ENCODE data around the gene SLC30A3. TPM values are rescaled to one million over a fixed set of nuclear protein-coding genes. Genes with fewer than 3 reads are reported as not detected.

SLC30A3 gene
- total and polyA plus RNA-seq, 2 of the 4 experiments (the other 2 are of a cell fraction), result 0.15 TPM; not detected in 1

DNA sequence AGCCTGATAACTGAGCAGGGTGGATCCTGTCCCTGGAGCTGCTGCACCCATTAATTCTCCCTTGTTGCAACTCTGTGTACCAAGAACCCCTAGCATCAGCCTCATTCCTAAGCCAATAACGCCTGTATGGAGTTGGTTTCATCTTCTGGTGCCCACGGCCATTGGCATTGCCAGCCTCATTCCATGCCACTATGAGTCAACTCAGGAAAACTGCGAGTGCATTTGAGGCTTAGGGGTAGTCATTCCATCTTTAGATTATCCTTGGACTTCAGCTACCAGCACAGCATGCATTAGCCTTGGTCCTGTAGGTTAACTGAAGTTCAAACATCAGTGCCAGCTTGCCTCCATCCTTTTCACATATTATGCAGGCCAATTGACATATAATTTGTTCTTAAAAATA is 18.0 kb upstream of the SLC30A3 start:
- Histone ChIP-seq H3K9me1 (ENCODE audit: insufficient read depth, low read length) (peaks cover 17% of the 10 kb centered on the region), H3K4ac (ENCODE audit: low read depth, low read length) (no peak overlapping the region; the same call in 1 of the 2 replicates), H3K36me3 (ENCODE audit: control insufficient read depth, insufficient read depth, low read length) (no peaks in the 10 kb centered on the region), H4K8ac (ENCODE audit: low read depth in 2 of 2, low read length in 2 of 2) (no peak overlapping the region), H2BK20ac (ENCODE audit: low read depth, low read length) (0 out of 2 replicates have a peak overlapping the region, but pooled peaks have one; percentile 21), H3K9me3 (ENCODE audit: control insufficient read depth, insufficient read depth, low read length) (no peaks in the 10 kb centered on the region), H2BK120ac (ENCODE audit: low read depth, low read length) (0 out of 2 replicates have a peak overlapping the region, but pooled peaks have one; percentile 16), H2AK9ac (replicated peaks; ENCODE audit: low read depth, low read length, poor library complexity) (no peak overlapping the region), H3K79me1 (ENCODE audit: low read depth in 1 of 2, low read length in 2 of 2) (no peaks in the 10 kb centered on the region), H3K18ac (ENCODE audit: low read depth, low read length) (no peak overlapping the region; the same call in 1 of the 2 replicates), H3K56ac (ENCODE audit: extremely low read depth, insufficient read depth, low read length) (no peak overlapping the region), H3K4me3 (ENCODE audit: insufficient read depth, low read depth, low read length) (no peak overlapping the region), H4K91ac (ENCODE audit: insufficient read depth, low read depth, low read length) (no peak overlapping the region), H2BK15ac (ENCODE audit: low read depth, low read length) (no peak overlapping the region), H3K4me1 (ENCODE audit: control insufficient read depth, insufficient read depth, low read length) (peaks cover 29% of the 10 kb centered on the region), H2AK5ac (ENCODE audit: low read depth, low read length) (peak overlapping the region; percentile 20; the same call in 1 of the 2 replicates), H3K27ac (ENCODE audit: insufficient read depth, low read length) (peak overlapping the region; percentile 47; the same call in 1 of the 2 replicates), H2AFZ (replicated peaks; ENCODE audit: low read length, poor library complexity) (no peak overlapping the region), H3K4me2 (ENCODE audit: low read depth, low read length) (no peak overlapping the region), H3K23ac (ENCODE audit: low read depth, low read length) (no peak overlapping the region), H3K14ac (replicated peaks; ENCODE audit: low read depth, low read length) (no peak overlapping the region), H4K5ac (ENCODE audit: low read depth, low read length) (no peak overlapping the region), H4K20me1 (ENCODE audit: insufficient read depth, low read length) (no peaks in the 10 kb centered on the region), H3K27me3 (ENCODE audit: control insufficient read depth, insufficient read depth, low read length) (peaks cover 9% of the 10 kb centered on the region), H2BK5ac (ENCODE audit: low read depth, low read length, poor library complexity, severe bottlenecking) (peak overlapping the region; percentile 27), H3K9ac (ENCODE audit: low read depth, low read length) (no peak overlapping the region)
- BruUV-seq (replicated peaks), result no TSS peak
- ATAC-seq (ENCODE audit: low read depth), result peak; percentile 19
- CTCF ChIA-PET, result interaction anchor here (1.2 to 4.1 kb wide), 5 partner anchors 10 to 22 kb away, joined by 3 to 34 read pairs (median 9); no protein-coding TSS in a partner anchor
- no peak for TF ChIP-seq FOS (IDR thresholded peaks at IDR 0.05; ENCODE audit: low read depth, low read length)
- no peak for TF ChIP-seq RFX5 (IDR thresholded peaks at IDR 0.05; ENCODE audit: low read depth, low read length)
- no peak for TF ChIP-seq MAFK (IDR thresholded peaks at IDR 0.05; ENCODE audit: low read depth, low read length)
- TF ChIP-seq NFE2L2 (IDR thresholded peaks at IDR 0.05; ENCODE audit: low read depth, low read length), result no peak
- no peak for TF ChIP-seq SMC3 (IDR thresholded peaks at IDR 0.05; ENCODE audit: low read depth, low read length)
- no peak for TF ChIP-seq CEBPB (IDR thresholded peaks at IDR 0.05; ENCODE audit: low read depth, low read length)
- TF ChIP-seq CHD1 (IDR thresholded peaks at IDR 0.05; ENCODE audit: low read depth, low read length), result no peak
- TF ChIP-seq, protein P1, sequence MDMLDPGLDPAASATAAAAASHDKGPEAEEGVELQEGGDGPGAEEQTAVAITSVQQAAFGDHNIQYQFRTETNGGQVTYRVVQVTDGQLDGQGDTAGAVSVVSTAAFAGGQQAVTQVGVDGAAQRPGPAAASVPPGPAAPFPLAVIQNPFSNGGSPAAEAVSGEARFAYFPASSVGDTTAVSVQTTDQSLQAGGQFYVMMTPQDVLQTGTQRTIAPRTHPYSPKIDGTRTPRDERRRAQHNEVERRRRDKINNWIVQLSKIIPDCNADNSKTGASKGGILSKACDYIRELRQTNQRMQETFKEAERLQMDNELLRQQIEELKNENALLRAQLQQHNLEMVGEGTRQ (IDR thresholded peaks at IDR 0.05; ENCODE audit: low read depth, low read length), result no peak
- TF ChIP-seq POLR2A (IDR thresholded peaks at IDR 0.05; ENCODE audit: low read depth, low read length), result no peak
- TF ChIP-seq RAD21 (IDR thresholded peaks at IDR 0.05; ENCODE audit: low read length), result no peak
- no peak for TF ChIP-seq RCOR1 (IDR thresholded peaks at IDR 0.05; ENCODE audit: insufficient replicate concordance, low read length)
- TF ChIP-seq, protein P2, sequence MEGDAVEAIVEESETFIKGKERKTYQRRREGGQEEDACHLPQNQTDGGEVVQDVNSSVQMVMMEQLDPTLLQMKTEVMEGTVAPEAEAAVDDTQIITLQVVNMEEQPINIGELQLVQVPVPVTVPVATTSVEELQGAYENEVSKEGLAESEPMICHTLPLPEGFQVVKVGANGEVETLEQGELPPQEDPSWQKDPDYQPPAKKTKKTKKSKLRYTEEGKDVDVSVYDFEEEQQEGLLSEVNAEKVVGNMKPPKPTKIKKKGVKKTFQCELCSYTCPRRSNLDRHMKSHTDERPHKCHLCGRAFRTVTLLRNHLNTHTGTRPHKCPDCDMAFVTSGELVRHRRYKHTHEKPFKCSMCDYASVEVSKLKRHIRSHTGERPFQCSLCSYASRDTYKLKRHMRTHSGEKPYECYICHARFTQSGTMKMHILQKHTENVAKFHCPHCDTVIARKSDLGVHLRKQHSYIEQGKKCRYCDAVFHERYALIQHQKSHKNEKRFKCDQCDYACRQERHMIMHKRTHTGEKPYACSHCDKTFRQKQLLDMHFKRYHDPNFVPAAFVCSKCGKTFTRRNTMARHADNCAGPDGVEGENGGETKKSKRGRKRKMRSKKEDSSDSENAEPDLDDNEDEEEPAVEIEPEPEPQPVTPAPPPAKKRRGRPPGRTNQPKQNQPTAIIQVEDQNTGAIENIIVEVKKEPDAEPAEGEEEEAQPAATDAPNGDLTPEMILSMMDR (conservative IDR thresholded peaks at IDR 0.05; ENCODE audit: low read depth, low read length), result no peak
- TF ChIP-seq MAZ (IDR thresholded peaks at IDR 0.05; ENCODE audit: borderline replicate concordance, low read depth, low read length), result no peak
- no peak for TF ChIP-seq MXI1 (IDR thresholded peaks at IDR 0.05; ENCODE audit: borderline replicate concordance, low read depth, low read length)
- no peak for TF ChIP-seq BHLHE40 (IDR thresholded peaks at IDR 0.05; ENCODE audit: low read depth, low read length)
- TF ChIP-seq, protein P3, sequence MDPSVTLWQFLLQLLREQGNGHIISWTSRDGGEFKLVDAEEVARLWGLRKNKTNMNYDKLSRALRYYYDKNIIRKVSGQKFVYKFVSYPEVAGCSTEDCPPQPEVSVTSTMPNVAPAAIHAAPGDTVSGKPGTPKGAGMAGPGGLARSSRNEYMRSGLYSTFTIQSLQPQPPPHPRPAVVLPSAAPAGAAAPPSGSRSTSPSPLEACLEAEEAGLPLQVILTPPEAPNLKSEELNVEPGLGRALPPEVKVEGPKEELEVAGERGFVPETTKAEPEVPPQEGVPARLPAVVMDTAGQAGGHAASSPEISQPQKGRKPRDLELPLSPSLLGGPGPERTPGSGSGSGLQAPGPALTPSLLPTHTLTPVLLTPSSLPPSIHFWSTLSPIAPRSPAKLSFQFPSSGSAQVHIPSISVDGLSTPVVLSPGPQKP (IDR thresholded peaks at IDR 0.05; ENCODE audit: borderline replicate concordance, low read depth, low read length), result no peak
- intact Hi-C loops (cut with micrococcal nuclease) (loop anchor here (1.0 to 2.0 kb wide), 3 partner anchors 12 to 182 kb away; partner anchors contain the start of genes ATRAID and SLC5A6), in situ Hi-C loops (cut with MboI; ENCODE audit: low sequenced_read_pairs) (loop anchor here (5.0 kb wide), 1 partner anchor 184 kb away; no protein-coding TSS in a partner anchor), dilution Hi-C loops (cut with HindIII; ENCODE audit: low sequenced_read_pairs, unreplicated experiment) (no loop called here)
- no peak for DNase-seq
- POLR2A ChIA-PET (ENCODE audit: unreplicated experiment), result no interaction called here
- no CpG with 5 or more reads among the region's 3 CpGs for WGBS, 2 experiments (ENCODE audit: extremely low coverage in 2 of 2, insufficient read length in 1 of 2)

Measured in IMR-90 (cell line).